OCI-M1 (cell line): ENCODE measurements around the gene CYP4V2.
A peak's percentile ranks its signal among the peaks of the same experiment; 100 is the strongest.

Source experiments
- DNase-seq: peaks from one replicate; lab custom pipeline; 2025; lab: John Stamatoyannopoulos, UW

CYP4V2 gene

GRCh38 chr4:186189656-186190055, 1.7 kb upstream of the CYP4V2 start:
- no peak for DNase-seq

DNA sequence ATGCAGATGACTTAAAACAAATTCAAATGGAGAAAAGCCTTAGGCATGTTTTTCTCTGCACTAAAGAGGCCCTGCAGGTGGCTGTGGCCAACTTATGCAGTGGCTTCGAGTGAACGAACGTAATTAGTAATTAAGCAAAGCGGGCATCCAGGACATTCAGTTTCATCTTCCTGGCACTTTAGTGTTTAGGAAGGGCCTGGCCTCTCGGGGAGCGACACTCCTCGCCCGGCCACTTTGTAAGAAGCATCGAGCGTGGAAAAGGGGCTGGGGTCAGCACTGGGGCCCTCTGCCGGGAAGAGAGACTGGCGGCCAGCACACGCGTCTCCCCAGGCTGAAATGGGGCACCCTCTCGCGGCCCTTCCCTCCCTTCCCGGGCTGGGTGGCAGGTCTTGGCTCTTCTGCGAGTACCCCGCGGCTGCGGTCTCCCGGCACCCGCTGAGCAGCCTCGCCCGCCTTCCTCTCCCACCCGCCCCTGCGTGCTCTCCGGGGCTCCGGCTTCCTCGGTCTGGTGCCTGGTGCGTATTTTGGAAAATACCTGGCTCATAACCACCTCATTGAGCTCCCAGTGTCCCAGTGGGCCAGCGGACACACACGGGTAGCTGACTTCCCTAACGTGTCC, 677 bp upstream of the CYP4V2 start:
- DNase-seq, result no peak

DNA sequence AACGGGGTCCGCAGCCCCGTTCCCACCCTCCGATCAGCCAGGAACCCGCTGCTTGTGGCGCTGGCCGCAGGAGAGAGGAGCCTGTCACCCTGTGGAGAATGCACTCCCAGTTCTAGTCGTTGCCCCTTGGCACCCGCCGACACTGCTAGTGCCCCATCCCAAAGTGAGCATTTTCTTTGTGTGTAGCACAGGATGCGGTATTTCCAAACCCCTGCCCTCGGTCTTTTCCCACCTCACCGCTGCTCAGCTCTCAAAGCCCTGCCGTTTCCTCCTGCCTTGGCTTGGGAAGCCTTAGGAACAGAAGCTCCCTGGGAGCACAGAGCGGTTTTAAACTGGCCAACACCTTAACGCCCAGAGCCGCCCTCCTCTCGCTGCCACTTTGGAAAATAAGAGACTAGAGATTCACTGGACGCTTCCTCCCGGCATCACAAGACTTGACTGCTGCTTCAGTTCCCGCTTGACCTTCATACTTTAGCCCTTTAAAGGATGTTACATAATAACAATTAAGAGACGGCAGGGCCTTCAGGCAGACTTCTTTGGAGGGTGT, 772 bp downstream of the CYP4V2 start:
- peak; percentile 79 for DNase-seq

GRCh38 chr4:186193851-186194250, 2.5 kb downstream of the CYP4V2 start:
- no peak for DNase-seq

DNA sequence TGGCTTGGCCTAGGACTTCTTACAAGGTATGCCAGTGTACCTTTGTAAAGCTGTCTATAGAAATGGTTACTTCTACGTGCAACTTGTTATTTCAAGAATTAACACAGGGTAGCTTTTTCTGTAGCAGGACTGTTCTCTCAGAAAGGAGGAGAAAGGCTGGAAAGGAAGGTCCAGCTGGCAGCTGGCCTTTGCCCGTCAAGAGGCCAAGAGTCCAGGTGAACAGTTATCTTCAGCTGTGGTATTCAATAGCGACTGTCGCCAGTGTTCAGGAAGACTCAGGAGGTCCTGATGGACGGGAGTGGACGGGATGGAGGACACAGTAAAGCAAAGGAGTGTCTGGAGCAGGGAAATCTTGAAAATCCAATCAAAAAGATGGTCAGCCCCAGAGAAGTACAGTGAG, 4.7 kb downstream of the CYP4V2 start:
- DNase-seq, result no peak

- DNase-seq, result no peak
These were observed 9.1 kb downstream of the CYP4V2 start for GRCh38 chr4:186200516-186200915.

- DNase-seq, result no peak
These were observed 9.6 kb downstream of the CYP4V2 start for GRCh38 chr4:186201010-186201409.

GRCh38 chr4:186201535-186202230, 10.3 kb downstream of the CYP4V2 start:
- peak; percentile 88 for DNase-seq

DNA sequence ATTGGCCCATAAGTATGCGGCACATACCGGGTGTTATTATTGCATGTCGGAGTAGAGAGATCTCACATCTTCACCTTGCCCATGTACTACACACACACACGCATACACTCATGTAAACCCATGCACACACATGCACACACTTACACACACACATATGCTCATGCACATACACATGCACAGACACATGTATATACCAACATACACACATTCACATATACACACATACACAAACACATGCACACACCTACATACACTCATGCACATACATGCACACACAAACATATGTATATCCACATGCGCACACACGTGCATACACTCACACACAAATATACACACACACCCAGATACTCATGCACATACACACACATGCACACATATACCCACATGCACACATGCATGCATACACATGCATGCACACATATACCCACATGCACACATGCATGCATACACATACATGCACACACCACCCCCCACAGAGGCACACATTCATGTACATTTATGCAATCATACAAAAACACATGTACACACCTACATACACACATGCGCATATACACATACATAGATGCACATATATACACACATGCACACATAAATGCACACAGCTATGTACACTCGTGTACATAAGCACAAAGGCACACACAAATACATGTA, 11.2 kb downstream of the CYP4V2 start:
- no peak for DNase-seq

- peak; percentile 84 for DNase-seq
These were observed 12.0 kb downstream of the CYP4V2 start for GRCh38 chr4:186203406-186203805.

- DNase-seq, result no peak
These were observed 12.8 kb downstream of the CYP4V2 start for GRCh38 chr4:186204103-186204559.

DNA sequence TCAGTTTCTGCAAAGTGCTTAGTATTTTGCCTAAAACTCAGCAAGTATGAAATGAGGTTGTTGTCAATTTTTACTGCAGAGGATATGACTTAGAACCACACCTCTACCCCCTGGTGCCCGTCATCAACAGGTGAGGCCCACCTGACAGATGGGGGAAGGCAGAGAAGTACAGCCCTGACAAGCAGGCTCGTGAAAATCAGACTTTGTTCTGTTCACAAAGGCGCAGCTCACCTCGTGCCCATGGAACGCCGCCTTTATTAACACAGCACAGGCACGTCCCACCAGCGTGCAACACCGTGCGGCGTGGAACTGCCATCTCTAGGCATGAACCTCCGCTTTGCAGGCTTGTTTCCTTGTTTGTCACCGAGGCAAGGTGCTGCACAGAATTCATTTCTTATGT, 13.3 kb downstream of the CYP4V2 start:
- DNase-seq, result no peak

- DNase-seq, result no peak
These were observed 13.8 kb downstream of the CYP4V2 start for GRCh38 chr4:186205156-186205555.

- DNase-seq, result no peak
These were observed 25.2 kb downstream of the CYP4V2 start for GRCh38 chr4:186216465-186217024.

DNA sequence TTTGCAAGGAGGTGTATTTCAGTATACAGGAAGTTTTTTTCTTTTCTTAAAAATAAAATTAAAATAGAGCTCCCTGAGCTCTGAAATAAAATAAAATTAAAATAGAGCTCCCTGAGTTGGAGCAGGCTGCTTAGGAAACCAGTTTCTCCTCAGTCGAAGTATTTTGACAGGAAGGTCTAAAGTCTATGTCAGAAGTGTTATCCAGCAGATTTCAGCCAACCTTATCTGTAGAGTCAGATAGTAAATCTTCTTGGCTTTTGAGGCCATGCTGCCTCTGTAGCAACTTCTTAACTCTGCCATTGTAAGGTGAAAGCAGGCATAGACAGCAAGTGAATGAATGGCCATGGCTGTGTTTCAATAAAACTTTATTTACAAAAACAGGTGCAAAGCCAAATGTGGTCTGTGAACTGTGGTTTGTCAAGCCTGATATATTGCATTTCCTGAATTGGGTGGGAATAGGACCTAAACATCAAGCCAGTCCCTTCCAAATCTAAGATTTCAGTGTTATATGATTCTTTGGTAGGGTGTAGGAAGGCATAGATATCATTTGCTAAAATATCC, 26.4 kb downstream of the CYP4V2 start:
- peak; percentile 46 for DNase-seq

- no peak for DNase-seq
These were observed 30.3 kb downstream of the CYP4V2 start for GRCh38 chr4:186221624-186222023.

DNA sequence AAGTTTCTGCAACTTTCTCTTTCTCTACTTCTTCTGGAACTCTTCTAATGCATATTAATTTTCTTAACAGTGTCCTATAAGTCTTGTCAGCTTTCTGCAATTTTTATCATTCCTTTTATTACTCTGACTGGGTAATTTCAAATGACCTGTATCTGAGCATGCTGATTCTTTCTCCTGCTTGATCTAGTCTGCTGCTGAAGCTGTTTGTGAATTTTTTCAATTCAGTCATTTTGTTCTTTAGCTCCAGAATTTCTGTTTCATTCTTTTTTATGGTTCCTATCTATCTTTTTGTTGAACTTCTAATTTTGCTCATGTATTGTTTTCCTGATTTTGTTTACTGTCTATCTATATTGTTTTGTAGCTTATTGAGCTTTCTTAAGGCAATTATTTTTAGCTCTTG, 34.5 kb downstream of the CYP4V2 start:
- no peak for DNase-seq

- DNase-seq, result no peak
These were observed 35.3 kb downstream of the CYP4V2 start for GRCh38 chr4:186226521-186227189.

DNA sequence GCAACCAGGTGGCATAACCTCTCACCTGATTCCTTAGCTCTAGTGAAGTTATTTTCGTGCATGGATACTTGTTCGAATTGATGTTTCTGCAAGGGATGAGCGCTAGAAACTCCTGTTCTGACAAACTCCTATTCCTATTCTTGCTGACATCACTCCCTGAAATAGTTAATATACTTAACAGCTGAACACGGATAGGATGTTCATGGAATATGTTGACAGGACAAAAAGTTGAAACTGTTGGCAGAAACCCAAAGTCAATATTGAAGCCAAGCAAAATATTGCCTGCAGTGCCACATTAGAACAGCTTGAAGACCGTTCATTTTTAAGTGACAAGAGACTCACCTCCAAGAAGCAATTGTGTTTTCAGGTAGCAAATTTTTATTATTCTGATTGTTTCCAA, 35.9 kb downstream of the CYP4V2 start, which contains the start of gene KLKB1:
Gene KLKB1, plus strand, starts transcription at position 287 of the 400 bp plus-strand sequence. CDS start 689 bp downstream, outside the sequence.
- DNase-seq, result no peak

GRCh38 chr4:186227744-186228513, 36.6 kb downstream of the CYP4V2 start:
- no peak for DNase-seq

GRCh38 chr4:186228514-186228894, 37.1 kb downstream of the CYP4V2 start:
- DNase-seq, result no peak
